ENCODE data around the gene GJB3. TPM values are rescaled to one million over a fixed set of nuclear protein-coding genes. Genes with fewer than 3 reads are reported as not detected.
A peak's percentile ranks its signal among the peaks of the same experiment; 100 is the strongest.

The GJB3 gene
- polyA plus RNA-seq, 4 donors: 0.67 to 1.9 (median 0.78) TPM; not detected in 1

- no peak for FAIRE-seq
- H3K4me3 ChIP-seq (ENCODE audit: low read depth in 1 of 3, low read length in 3 of 3): no peak overlapping the region
- H3K4me1 ChIP-seq (ENCODE audit: control insufficient read depth in 3 of 3, insufficient read depth in 2 of 3, low read depth in 1 of 3, low read length in 2 of 3): peaks cover 0 to 14% (median 0%) of the 10 kb centered on the region in 3 donors
- no peak for DNase-seq
- H3K27ac ChIP-seq (ENCODE audit: low read depth in 1 of 3, low read length in 2 of 3): no peak overlapping the region
- H3K9me3 ChIP-seq (ENCODE audit: control insufficient read depth in 2 of 2, insufficient read depth in 1 of 2, low read depth in 1 of 2, low read length in 1 of 2): peaks cover 0 to 5% of the 10 kb centered on the region in 2 donors
- peaks cover 0 to 13% (median 12%) of the 10 kb centered on the region in 3 donors for H3K27me3 ChIP-seq (ENCODE audit: control insufficient read depth in 3 of 3, insufficient read depth in 3 of 3, low read length in 3 of 3)
- 67 to 81% (median 75%) methylated on average over 21 to 22 of the region's 22 CpGs for WGBS, 3 donors
- H3K36me3 ChIP-seq (ENCODE audit: control insufficient read depth in 3 of 3, insufficient read depth in 2 of 3, low read depth in 1 of 3, low read length in 3 of 3): no peaks in the 10 kb centered on the region
Observed at GRCh38 chr1:34785231-34785874, 4.3 kb downstream of the GJB3 start.

- 64 to 69% (median 64%) methylated on average over 4 of the region's 4 CpGs for WGBS, 3 donors
- Histone ChIP-seq H3K4me3 (ENCODE audit: low read depth in 1 of 3, low read length in 3 of 3) (no peak overlapping the region), H3K4me1 (ENCODE audit: control insufficient read depth in 3 of 3, insufficient read depth in 2 of 3, low read depth in 1 of 3, low read length in 2 of 3) (peaks cover 0 to 14% (median 0%) of the 10 kb centered on the region in 3 donors), H3K36me3 (ENCODE audit: control insufficient read depth in 3 of 3, insufficient read depth in 2 of 3, low read depth in 1 of 3, low read length in 3 of 3) (no peaks in the 10 kb centered on the region), H3K27me3 (ENCODE audit: control insufficient read depth in 3 of 3, insufficient read depth in 3 of 3, low read length in 3 of 3) (peaks cover 0 to 9% (median 8%) of the 10 kb centered on the region in 3 donors), H3K27ac (ENCODE audit: low read depth in 1 of 3, low read length in 2 of 3) (no peak overlapping the region), H3K9me3 (ENCODE audit: control insufficient read depth in 2 of 2, insufficient read depth in 1 of 2, low read depth in 1 of 2, low read length in 1 of 2) (peaks cover 0 to 7% of the 10 kb centered on the region in 2 donors)
- FAIRE-seq (no peak), DNase-seq (no peak)
Observed at GRCh38 chr1:34785875-34786470, 5.0 kb downstream of the GJB3 start.

- Histone ChIP-seq H3K9me3 (ENCODE audit: control insufficient read depth in 2 of 2, insufficient read depth in 1 of 2, low read depth in 1 of 2, low read length in 1 of 2) (peaks cover 0 to 7% of the 10 kb centered on the region in 2 donors), H3K4me3 (ENCODE audit: low read depth in 1 of 3, low read length in 3 of 3) (no peak overlapping the region), H3K36me3 (ENCODE audit: control insufficient read depth in 3 of 3, insufficient read depth in 2 of 3, low read depth in 1 of 3, low read length in 3 of 3) (no peaks in the 10 kb centered on the region), H3K4me1 (ENCODE audit: control insufficient read depth in 3 of 3, insufficient read depth in 2 of 3, low read depth in 1 of 3, low read length in 2 of 3) (peaks cover 0 to 13% (median 0%) of the 10 kb centered on the region in 3 donors), H3K27ac (ENCODE audit: low read depth in 1 of 3, low read length in 2 of 3) (no peak overlapping the region), H3K27me3 (ENCODE audit: control insufficient read depth in 3 of 3, insufficient read depth in 3 of 3, low read length in 3 of 3) (peaks cover 0 to 6% (median 6%) of the 10 kb centered on the region in 3 donors)
- DNase-seq (peak; percentile 75 to 91), FAIRE-seq (no peak)
- 42 to 49% (median 47%) methylated on average over 14 of the region's 14 CpGs for WGBS, 3 donors
Observed at GRCh38 chr1:34786521-34787325, 5.7 kb downstream of the GJB3 start.

DNA sequence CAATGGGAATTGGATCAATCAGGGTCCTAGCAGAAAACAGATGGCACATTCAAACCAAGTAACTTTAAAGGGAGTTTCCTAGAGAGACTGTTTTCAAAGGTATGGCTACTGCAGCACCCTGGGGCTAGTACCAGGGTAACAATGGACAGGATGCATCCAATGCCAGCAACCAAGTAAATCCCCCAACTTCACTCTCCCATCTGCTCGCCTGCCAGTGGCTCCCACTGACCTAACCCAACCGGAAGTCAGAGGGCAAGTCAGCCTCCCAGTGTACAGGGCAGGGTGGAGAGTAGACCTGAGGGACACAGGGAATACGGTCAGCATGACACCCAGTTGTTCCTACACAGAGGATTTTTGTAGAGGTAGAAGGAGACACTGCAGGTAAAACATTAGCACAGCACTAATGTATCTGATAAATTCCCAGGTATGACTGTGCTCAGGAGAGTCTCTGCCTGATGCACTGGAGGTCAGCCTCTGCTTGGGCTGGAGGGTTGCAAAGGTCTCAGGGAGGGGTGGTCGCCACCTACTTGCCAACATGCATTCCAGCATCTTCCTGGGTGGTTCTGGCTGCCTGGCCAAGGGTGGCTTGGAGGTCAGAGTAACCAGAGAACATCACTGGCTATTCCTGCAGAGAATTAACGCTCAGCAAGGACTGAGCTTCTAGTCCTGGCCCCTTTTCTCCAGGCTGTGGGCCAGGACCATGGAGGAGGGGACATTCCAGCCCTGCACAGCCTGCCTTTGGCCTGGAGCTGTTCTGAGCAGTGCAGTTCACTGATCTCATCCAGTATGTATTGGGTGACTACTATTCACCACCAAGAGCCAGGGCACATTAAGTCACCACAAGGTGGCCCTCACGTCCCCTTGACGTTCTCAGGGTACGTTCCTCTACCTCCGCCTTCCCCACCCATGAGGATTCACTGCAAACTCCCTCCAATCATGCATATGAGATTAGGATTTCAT is 6.7 kb downstream of the GJB3 start:
- no peaks in the 10 kb centered on the region for H3K36me3 ChIP-seq (ENCODE audit: control insufficient read depth in 3 of 3, insufficient read depth in 2 of 3, low read depth in 1 of 3, low read length in 3 of 3)
- H3K27ac ChIP-seq (ENCODE audit: low read depth in 1 of 3, low read length in 2 of 3): no peak overlapping the region
- H3K4me1 ChIP-seq (ENCODE audit: control insufficient read depth in 3 of 3, insufficient read depth in 2 of 3, low read depth in 1 of 3, low read length in 2 of 3): peaks cover 0 to 10% (median 0%) of the 10 kb centered on the region in 3 donors
- no peak for DNase-seq
- H3K4me3 ChIP-seq (ENCODE audit: low read depth in 1 of 3, low read length in 3 of 3): no peak overlapping the region
- H3K27me3 ChIP-seq (ENCODE audit: control insufficient read depth in 3 of 3, insufficient read depth in 3 of 3, low read length in 3 of 3): peaks cover 0 to 12% (median 3%) of the 10 kb centered on the region in 3 donors
- peaks cover 0 to 7% of the 10 kb centered on the region in 2 donors for H3K9me3 ChIP-seq (ENCODE audit: control insufficient read depth in 2 of 2, insufficient read depth in 1 of 2, low read depth in 1 of 2, low read length in 1 of 2)
- no peak for FAIRE-seq
- 40 to 53% (median 49%) methylated on average over 9 of the region's 9 CpGs for WGBS, 3 donors

- H3K36me3 ChIP-seq (ENCODE audit: control insufficient read depth in 3 of 3, insufficient read depth in 2 of 3, low read depth in 1 of 3, low read length in 3 of 3): no peaks in the 10 kb centered on the region
Observed at GRCh38 chr1:34790985-34791384, 10.0 kb downstream of the GJB3 start.

DNA sequence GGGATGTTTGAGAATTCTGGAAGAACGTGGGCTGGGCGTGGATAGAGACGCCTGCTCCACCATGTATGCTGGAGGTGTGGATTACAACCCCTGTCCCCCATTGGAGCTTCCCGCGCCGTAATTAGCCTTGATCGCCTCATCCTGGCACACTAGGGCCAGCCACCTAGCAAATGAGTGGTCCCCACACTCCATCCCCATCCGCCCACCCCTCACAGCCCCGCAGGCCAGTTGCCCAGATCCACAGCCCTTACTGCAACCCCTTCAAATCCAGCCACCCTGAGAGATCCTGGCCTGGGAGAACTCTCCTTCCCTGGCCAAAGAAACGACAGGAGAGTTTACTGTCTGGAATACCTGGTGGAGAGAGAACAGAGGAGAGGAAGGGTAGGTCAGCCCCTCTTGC is 11.4 kb downstream of the GJB3 start:
- no peak overlapping the region for H3K27ac ChIP-seq (ENCODE audit: low read depth in 1 of 3, low read length in 2 of 3)
- no peaks in the 10 kb centered on the region for H3K4me1 ChIP-seq (ENCODE audit: control insufficient read depth in 3 of 3, insufficient read depth in 2 of 3, low read depth in 1 of 3, low read length in 2 of 3)
- H3K36me3 ChIP-seq (ENCODE audit: control insufficient read depth in 3 of 3, insufficient read depth in 2 of 3, low read depth in 1 of 3, low read length in 3 of 3): no peaks in the 10 kb centered on the region
- FAIRE-seq (no peak), DNase-seq (no peak)
- peaks cover 0 to 7% of the 10 kb centered on the region in 2 donors for H3K9me3 ChIP-seq (ENCODE audit: control insufficient read depth in 2 of 2, insufficient read depth in 1 of 2, low read depth in 1 of 2, low read length in 1 of 2)
- H3K27me3 ChIP-seq (ENCODE audit: control insufficient read depth in 3 of 3, insufficient read depth in 3 of 3, low read length in 3 of 3): peaks cover 0 to 20% (median 4%) of the 10 kb centered on the region in 3 donors
- no peak overlapping the region for H3K4me3 ChIP-seq (ENCODE audit: low read depth in 1 of 3, low read length in 3 of 3)
- 53 to 64% (median 54%) methylated on average over 10 of the region's 10 CpGs for WGBS, 3 donors

More at GRCh38 chr1:34790985-34791384, 10.0 kb downstream of the GJB3 start:
- H3K27ac ChIP-seq (ENCODE audit: low read depth in 1 of 3, low read length in 2 of 3): no peak overlapping the region
- no peak for FAIRE-seq
- no peak for DNase-seq
- H3K9me3 ChIP-seq (ENCODE audit: control insufficient read depth in 2 of 2, insufficient read depth in 1 of 2, low read depth in 1 of 2, low read length in 1 of 2): peaks cover 0 to 7% of the 10 kb centered on the region in 2 donors
- 66 to 76% (median 73%) methylated on average over 6 of the region's 6 CpGs for WGBS, 3 donors
- peaks cover 0 to 4% (median 0%) of the 10 kb centered on the region in 3 donors for H3K4me1 ChIP-seq (ENCODE audit: control insufficient read depth in 3 of 3, insufficient read depth in 2 of 3, low read depth in 1 of 3, low read length in 2 of 3)
- no peak overlapping the region for H3K4me3 ChIP-seq (ENCODE audit: low read depth in 1 of 3, low read length in 3 of 3)
- H3K27me3 ChIP-seq (ENCODE audit: control insufficient read depth in 3 of 3, insufficient read depth in 3 of 3, low read length in 3 of 3): peaks cover 0 to 20% (median 4%) of the 10 kb centered on the region in 3 donors

DNA sequence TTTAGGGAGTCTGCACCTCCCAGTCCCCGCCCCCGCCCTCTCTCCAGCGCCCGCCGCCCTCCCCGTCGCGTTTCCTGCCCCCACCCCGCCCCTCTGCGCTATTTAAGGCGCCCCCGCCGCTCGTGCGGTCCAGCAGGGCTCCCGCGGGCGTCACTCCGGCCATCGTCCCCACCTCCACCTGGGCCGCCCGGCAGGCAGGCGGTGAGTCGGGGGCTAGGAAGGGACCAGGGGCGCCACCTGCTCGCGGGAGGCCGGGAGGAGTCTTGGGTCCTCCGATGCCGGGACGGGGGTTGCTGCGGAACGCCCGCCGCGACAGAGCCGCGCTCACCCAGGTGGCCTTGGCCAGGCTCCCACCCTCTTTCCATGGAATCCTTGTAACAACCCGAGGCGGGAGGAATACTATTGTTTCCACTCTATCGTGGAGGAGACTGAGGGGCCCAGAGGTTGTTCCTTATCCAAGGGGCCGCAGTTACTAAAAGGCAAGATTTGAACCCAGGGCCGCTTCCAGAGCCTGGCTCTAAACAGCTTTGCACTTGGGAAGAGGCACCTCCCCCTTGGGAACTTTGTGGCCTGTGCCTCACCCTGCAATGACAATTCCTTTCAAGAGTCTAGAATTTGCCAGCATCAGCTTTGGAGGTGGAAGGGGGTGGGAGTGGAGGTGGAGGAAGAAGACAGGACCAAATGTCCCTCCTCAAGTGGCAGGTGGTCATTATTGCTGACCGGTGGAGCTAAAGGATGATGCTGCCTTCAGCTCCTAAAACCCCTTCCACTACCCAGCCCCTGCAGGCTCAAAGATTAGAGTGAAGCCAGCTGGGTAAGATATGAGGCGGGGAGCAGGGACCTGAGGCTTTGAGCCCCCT is 12.1 kb downstream of the GJB3 start, which contains the start of gene GJA4:
Gene GJA4 (plus strand): TSS at position 132 of the 860 bp plus-strand sequence. CDS start 1,215 bp downstream, outside the sequence.
- Histone ChIP-seq H3K4me3 (ENCODE audit: low read depth in 1 of 3, low read length in 3 of 3) (peak within 1 kb of the TSS in 1 of 3 donors; percentile 1), H3K27me3 (ENCODE audit: control insufficient read depth in 3 of 3, insufficient read depth in 3 of 3, low read length in 3 of 3) (peaks cover 0 to 20% (median 4%) of the 10 kb centered on the region in 3 donors), H3K36me3 (ENCODE audit: control insufficient read depth in 3 of 3, insufficient read depth in 2 of 3, low read depth in 1 of 3, low read length in 3 of 3) (no peaks in the 10 kb centered on the region), H3K27ac (ENCODE audit: low read depth in 1 of 3, low read length in 2 of 3) (no peak within 1 kb of the TSS), H3K4me1 (ENCODE audit: control insufficient read depth in 3 of 3, insufficient read depth in 2 of 3, low read depth in 1 of 3, low read length in 2 of 3) (no peaks in the 10 kb centered on the region), H3K9me3 (ENCODE audit: control insufficient read depth in 2 of 2, insufficient read depth in 1 of 2, low read depth in 1 of 2, low read length in 1 of 2) (peaks cover 0 to 7% of the 10 kb centered on the region in 2 donors)
- WGBS, 3 donors: 11 to 15% (median 11%) methylated on average over 44 to 45 of the region's 45 CpGs
- FAIRE-seq (no peak), DNase-seq (no peak)

Data from small intestine (tissue), 7 donors.